WI38 (cell line): ENCODE data around the gene PYURF.

Source experiments
- H3K4me3 ChIP-seq: 2 replicates; pipeline ENCODE4 v1.5.1; 2011; ENCODE audit warnings: low read depth, mild to moderate bottlenecking, control low read depth, low read length
- CTCF ChIP-seq: IDR thresholded peaks from 2 replicates; pipeline ENCODE4 v1.5.1; 2012; ENCODE audit warnings: low read depth, mild to moderate bottlenecking, control low read depth, low read length

The PYURF gene

GRCh38 chr4:88478247-88478646, 45.3 kb downstream of the PYURF start:
- no peak for TF ChIP-seq CTCF
- no peak overlapping the region for H3K4me3 ChIP-seq

DNA sequence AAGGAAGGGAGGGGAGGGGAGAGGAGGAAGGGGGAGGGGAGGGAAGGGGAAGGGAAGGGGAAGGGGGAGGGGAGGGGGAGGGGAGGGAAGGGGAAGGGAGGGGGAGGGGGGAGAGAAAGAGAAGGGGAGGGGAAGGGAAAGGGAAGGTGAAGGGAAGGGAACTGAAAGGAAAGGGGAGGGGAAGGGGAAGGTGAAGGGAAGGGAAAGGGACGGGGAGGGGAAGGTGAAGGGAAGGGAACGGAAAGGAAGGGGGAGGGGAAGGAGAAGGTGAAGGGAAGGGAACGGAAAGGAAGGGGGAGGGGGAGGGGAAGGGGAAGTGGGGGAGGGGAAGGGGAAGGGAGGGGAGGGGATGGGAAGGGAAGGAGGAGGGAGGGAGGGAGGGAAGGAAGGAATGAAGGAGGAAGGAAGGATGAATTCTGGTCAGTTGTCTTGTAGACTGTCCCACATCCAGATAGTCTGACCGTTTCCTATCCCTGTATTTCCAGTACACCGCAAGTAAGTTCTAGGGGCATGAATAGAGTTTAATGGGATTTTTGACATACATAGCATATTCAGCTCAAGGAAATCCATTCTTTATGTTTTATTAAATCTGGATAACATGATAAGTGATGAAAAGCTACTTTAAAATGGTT, 46.2 kb downstream of the PYURF start:
- TF ChIP-seq CTCF: no peak
- H3K4me3 ChIP-seq: no peak overlapping the region
